Common myeloid progenitor, CD34-positive (primary cell): ENCODE results near the gene STK10.

Source experiments
- CTCF ChIA-PET: fragments of 350-600 bp; sonication (Branson Sonifier 250); formaldehyde crosslinking; loops from one replicate; lab custom pipeline; 2021; ENCODE audit warnings: antibody characterized with exemption; lab: Charles Lee
- POLR2A ChIA-PET: fragments of 350-600 bp; sonication (Branson Sonifier 250); formaldehyde crosslinking; loops from one replicate; lab custom pipeline; 2021; ENCODE audit warnings: antibody characterized with exemption; lab: Charles Lee
- DNase-seq, 3 donors: peaks; one replicate each; pipeline versions ENCODE4 v3.0.0 to v3.0.0-alpha.2; 2013
- H3K27ac ChIP-seq, 2 experiments: 1 replicate in 1 of 2; 2 replicates in 1 of 2; pipeline ENCODE4 v1.7.0; 2013; ENCODE audit warnings: inconsistent platforms in 2 of 2, low read length in 2 of 2, mild to moderate bottlenecking in 2 of 2, low read depth in 1 of 2, moderate library complexity in 1 of 2; ENCODE audit not compliant: severe bottlenecking in 2 of 2, insufficient read depth in 1 of 2, poor library complexity in 1 of 2
- H3K27me3 ChIP-seq, 5 experiments: replicated peaks in 2 of 5; 1 replicate in 3 of 5; 2 replicates in 2 of 5; pipeline versions ENCODE4 v1.6.1 to v1.7.0; 2013; ENCODE audit warnings: low read length in 4 of 5, mild to moderate bottlenecking in 2 of 5, moderate library complexity in 2 of 5, inconsistent platforms in 1 of 5; ENCODE audit not compliant: insufficient read depth in 5 of 5, control insufficient read depth in 4 of 5
- H3K36me3 ChIP-seq, 4 experiments: 1 replicate in 2 of 4; 2 replicates in 2 of 4; pipeline versions ENCODE4 v1.6.1 to v1.7.0; 2013; ENCODE audit warnings: low read length in 3 of 4, control low read depth in 1 of 4, mild to moderate bottlenecking in 1 of 4; ENCODE audit not compliant: control insufficient read depth in 4 of 4, insufficient read depth in 4 of 4
- H3K4me1 ChIP-seq, 4 experiments: 1 replicate in 3 of 4; 2 replicates in 1 of 4; pipeline versions ENCODE4 v1.6.1 to v1.7.1; 2013; ENCODE audit warnings: low read length in 3 of 4, mild to moderate bottlenecking in 3 of 4, control low read depth in 1 of 4, inconsistent platforms in 1 of 4, moderate library complexity in 1 of 4; ENCODE audit not compliant: control insufficient read depth in 4 of 4, insufficient read depth in 4 of 4; ENCODE audit errors: control extremely low read depth in 1 of 4
- H3K4me3 ChIP-seq, 7 experiments: 1 replicate in 4 of 7; 2 replicates in 3 of 7; pipeline versions ENCODE4 v1.5.1 to v1.7.0; 2013; ENCODE audit warnings: mild to moderate bottlenecking in 7 of 7, low read length in 6 of 7, moderate library complexity in 6 of 7, inconsistent platforms in 2 of 7, low read depth in 2 of 7, control low read depth in 1 of 7; ENCODE audit not compliant: insufficient read depth in 4 of 7, control insufficient read depth in 1 of 7; ENCODE audit errors: extremely low read depth in 1 of 7
- H3K9me3 ChIP-seq, 5 experiments: 1 replicate in 4 of 5; 2 replicates in 1 of 5; pipeline versions ENCODE4 v1.6.1 to v1.7.1; 2013; ENCODE audit warnings: low read length in 4 of 5, mild to moderate bottlenecking in 2 of 5, inconsistent platforms in 1 of 5, low read depth in 1 of 5, moderate library complexity in 1 of 5; ENCODE audit not compliant: control insufficient read depth in 4 of 5, insufficient read depth in 2 of 5; ENCODE audit errors: control extremely low read depth in 1 of 5
- WGBS: methylation state at CpG from one replicate; pipeline ENCODE4 v1.1.5; 2013; ENCODE audit not compliant: insufficient coverage; 5-methylcytosine and 5-hydroxymethylcytosine counted together

The STK10 gene

GRCh38 chr5:172177176-172177575 lies 10.8 kb downstream of the STK10 start:
- Histone ChIP-seq H3K9me3 (no peaks in the 10 kb centered on the region), H3K4me1 (peaks cover 33 to 96% (median 87%) of the 10 kb centered on the region in 4 experiments), H3K36me3 (peaks cover 0 to 20% (median 5%) of the 10 kb centered on the region in 4 experiments), H3K27me3 (no peaks in the 10 kb centered on the region), H3K4me3 (peak overlapping the region in 1 of 7 experiments; percentile 8), H3K27ac (peak overlapping the region in 1 of 2 experiments; percentile 68)
- ChIA-PET POLR2A (interaction anchor here (2.9 kb wide), 1 partner anchor 66 kb away, joined by 17 read pairs; no protein-coding TSS in a partner anchor), CTCF (interaction anchor here (1.9 to 8.2 kb wide), 4 partner anchors 7 to 105 kb away, joined by 5 to 63 read pairs (median 42); partner anchors contain the start of gene STK10)
- DNase-seq = peak in 1 of 3 donors; percentile 32
- 68% methylated on average over 5 of the region's 7 CpGs for WGBS

- CTCF ChIA-PET = interaction anchor here (1.0 to 8.2 kb wide), 13 partner anchors 9 to 108 kb away, joined by 3 to 63 read pairs (median 7); partner anchors contain the start of gene STK10
- Histone ChIP-seq H3K27me3 (no peaks in the 10 kb centered on the region), H3K4me1 (peaks cover 23 to 88% (median 87%) of the 10 kb centered on the region in 4 experiments), H3K27ac (peak overlapping the region in 1 of 2 experiments; percentile 68), H3K36me3 (peaks cover 0 to 26% (median 5%) of the 10 kb centered on the region in 4 experiments), H3K4me3 (peak overlapping the region in 6 of 7 experiments; percentile 16 to 72 (median 58)), H3K9me3 (no peaks in the 10 kb centered on the region)
- 0% methylated on average over 6 of the region's 7 CpGs for WGBS
- peak; percentile 87 to 95 (median 91) for DNase-seq
- POLR2A ChIA-PET = interaction anchor here (0.6 to 4.2 kb wide), 6 partner anchors 12 to 787 kb away, joined by 3 to 49 read pairs (median 6); partner anchors contain the start of gene STK10
Measured at GRCh38 chr5:172175263-172175719, 12.7 kb downstream of the STK10 start.

GRCh38 chr5:172173564-172174153 lies 14.4 kb downstream of the STK10 start:
- peaks cover 0 to 41% (median 5%) of the 10 kb centered on the region in 4 experiments for H3K36me3 ChIP-seq
- peak overlapping the region in 1 of 2 experiments; percentile 68 for H3K27ac ChIP-seq
- peaks cover 18 to 89% (median 86%) of the 10 kb centered on the region in 4 experiments for H3K4me1 ChIP-seq
- DNase-seq = peak; percentile 67 to 76 (median 75)
- WGBS = 42% methylated on average over 7 of the region's 12 CpGs
- POLR2A ChIA-PET = interaction anchor here (1.4 to 4.2 kb wide), 2 partner anchors 11 to 14 kb away, joined by 4 to 49 read pairs; partner anchors contain the start of gene STK10
- no peaks in the 10 kb centered on the region for H3K9me3 ChIP-seq
- CTCF ChIA-PET = interaction anchor here (0.5 to 8.2 kb wide), 14 partner anchors 9 to 168 kb away, joined by 3 to 63 read pairs (median 9); partner anchors contain the start of genes FBXW11 and STK10
- no peaks in the 10 kb centered on the region for H3K27me3 ChIP-seq
- H3K4me3 ChIP-seq = peak overlapping the region in 3 of 7 experiments; percentile 5 to 71 (median 31)

- POLR2A ChIA-PET = interaction anchor here (1.4 to 4.2 kb wide), 2 partner anchors 11 to 15 kb away, joined by 4 to 49 read pairs; partner anchors contain the start of gene STK10
- CTCF ChIA-PET = interaction anchor here (0.5 to 8.2 kb wide), 13 partner anchors 8 to 167 kb away, joined by 3 to 63 read pairs (median 8); partner anchors contain the start of genes FBXW11, STK10 and UBTD2
- H3K27me3 ChIP-seq = no peaks in the 10 kb centered on the region
- peaks cover 2 to 47% (median 5%) of the 10 kb centered on the region in 4 experiments for H3K36me3 ChIP-seq
- no peaks in the 10 kb centered on the region for H3K9me3 ChIP-seq
- H3K4me3 ChIP-seq = peak overlapping the region in 2 of 7 experiments; percentile 5 to 31
- peak overlapping the region in 1 of 2 experiments; percentile 68 for H3K27ac ChIP-seq
- peak in 1 of 3 donors; percentile 16 for DNase-seq
- 59% methylated on average over 6 of the region's 12 CpGs for WGBS
- peaks cover 13 to 89% (median 85%) of the 10 kb centered on the region in 4 experiments for H3K4me1 ChIP-seq
Measured at GRCh38 chr5:172172912-172173563, 15.0 kb downstream of the STK10 start.

- no peaks in the 10 kb centered on the region for H3K9me3 ChIP-seq
- ChIA-PET POLR2A (interaction anchor here (0.7 kb wide), 1 partner anchor 16 kb away, joined by 3 read pairs; no protein-coding TSS in a partner anchor), CTCF (interaction anchor here (0.5 to 6.2 kb wide), 4 partner anchors 8 to 97 kb away, joined by 3 to 54 read pairs (median 4); no protein-coding TSS in a partner anchor)
- peaks cover 4 to 62% (median 7%) of the 10 kb centered on the region in 4 experiments for H3K36me3 ChIP-seq
- no peaks in the 10 kb centered on the region for H3K27me3 ChIP-seq
- DNase-seq = no peak
- H3K4me3 ChIP-seq = no peak overlapping the region
- H3K4me1 ChIP-seq = peaks cover 6 to 71% (median 67%) of the 10 kb centered on the region in 4 experiments
- no peak overlapping the region for H3K27ac ChIP-seq
- 100% methylated on average over 2 of the region's 8 CpGs for WGBS
Measured at GRCh38 chr5:172171118-172171517, 16.9 kb downstream of the STK10 start.

GRCh38 chr5:172170251-172170701 lies 17.7 kb downstream of the STK10 start:
- peak overlapping the region in 1 of 7 experiments; percentile 12 for H3K4me3 ChIP-seq

More at GRCh38 chr5:172170251-172170701, 17.7 kb downstream of the STK10 start:
- ChIA-PET POLR2A (interaction anchor here (1.3 kb wide), 1 partner anchor 10 kb away, joined by 4 read pairs; no protein-coding TSS in a partner anchor), CTCF (interaction anchor here (0.8 to 2.2 kb wide), 5 partner anchors 9 to 18 kb away, joined by 3 to 6 read pairs (median 4); partner anchors contain the start of gene STK10)
- no peaks in the 10 kb centered on the region for H3K27me3 ChIP-seq
- H3K27ac ChIP-seq = no peak overlapping the region
- H3K9me3 ChIP-seq = no peaks in the 10 kb centered on the region
- WGBS = 62% methylated on average over 7 of the region's 9 CpGs
- peaks cover 0 to 67% (median 59%) of the 10 kb centered on the region in 4 experiments for H3K4me1 ChIP-seq
- peaks cover 5 to 64% (median 7%) of the 10 kb centered on the region in 4 experiments for H3K36me3 ChIP-seq
- DNase-seq = peak in 2 of 3 donors; percentile 48 to 52
